Kidney (tissue), 14 donors: ENCODE measurements around the gene CALML6. TPM values are rescaled to one million over a fixed set of nuclear protein-coding genes. Genes with fewer than 3 reads are reported as not detected.
A peak's percentile ranks its signal among the peaks of the same experiment; 100 is the strongest.

Source experiments
- DNase-seq, 5 donors: peaks; one replicate each; pipeline ENCODE4 v3.0.0-alpha.2; 2013 to 2020
- FAIRE-seq: peaks from 2 replicates; lab custom pipeline; 2012; peaks lifted over from hg19 to GRCh38; lab: Jason Lieb, UNC
- H3K27ac ChIP-seq, 2 donors: one replicate each; pipeline ENCODE4 v1.7.0; 2013; ENCODE audit warnings: low read depth in 2 of 2, low read length in 2 of 2, inconsistent platforms in 1 of 2
- H3K27me3 ChIP-seq: one replicate; pipeline ENCODE4 v1.7.1; 2013; ENCODE audit warnings: low read length, inconsistent platforms; ENCODE audit not compliant: control insufficient read depth, insufficient read depth
- H3K36me3 ChIP-seq, 3 donors: one replicate each; pipeline versions ENCODE4 v1.7.0 to v1.7.1; 2013; ENCODE audit warnings: low read length in 3 of 3, control low read depth in 1 of 3, inconsistent platforms in 1 of 3; ENCODE audit not compliant: insufficient read depth in 3 of 3, control insufficient read depth in 2 of 3
- H3K4me1 ChIP-seq, 3 donors: one replicate each; pipeline versions ENCODE4 v1.7.0 to v1.7.1; 2013; ENCODE audit warnings: low read length in 3 of 3, inconsistent platforms in 1 of 3, low read depth in 1 of 3; ENCODE audit not compliant: control insufficient read depth in 2 of 3, insufficient read depth in 2 of 3
- H3K4me3 ChIP-seq, 3 donors: one replicate each; pipeline versions ENCODE4 v1.7.0 to v1.8.1; 2013; ENCODE audit warnings: low read length in 3 of 3, control low read depth in 1 of 3, inconsistent platforms in 1 of 3
- H3K9ac ChIP-seq, 3 donors: one replicate each; pipeline versions ENCODE4 v1.7.0 to v1.7.1; 2013; ENCODE audit warnings: low read length in 3 of 3, control low read depth in 1 of 3, inconsistent platforms in 1 of 3
- H3K9me3 ChIP-seq, 3 donors: one replicate each; pipeline versions ENCODE4 v1.7.0 to v1.7.1; 2013; ENCODE audit warnings: low read length in 3 of 3, control low read depth in 1 of 3, inconsistent platforms in 1 of 3; ENCODE audit not compliant: control insufficient read depth in 2 of 3, insufficient read depth in 1 of 3
- CTCF ChIP-seq: IDR thresholded peaks from 3 replicates; pipeline ENCODE4 v1.5.1; 2012; ENCODE audit warnings: mild to moderate bottlenecking, moderate library complexity, borderline replicate concordance; ENCODE audit not compliant: insufficient read depth; ENCODE audit errors: extremely low read depth
- intact Hi-C: fragments of 100-400 bp; cut with DNase I; formaldehyde crosslinking; loops from one replicate; pipeline ENCODE4 v1.11.1; 2022
- polyA plus RNA-seq: library from polyadenylated mRNA; stranded (reverse); fragments of 350-450 nt; fragmentation: Illumina TruSeq; extraction: RNeasy Lipid Tissue Mini Kit (QIAGEN cat#74804); gene quantifications from one replicate; pipeline ENCODE4 v1.2.3, GENCODE V29; 2014; ENCODE audit warnings: low read depth, low replicate concordance; ENCODE audit not compliant: insufficient read depth
- total RNA-seq: library from RNA; stranded (reverse); fragmentation: NEBNext Ultra II Directional; extraction: Animal tissue kit (Norgen Biotek cat#: 25700); gene quantifications from one replicate; pipeline ENCODE4 v1.2.1, GENCODE V29; 2021
- donor health status: control.
- donor health status: control.
- donor health status: control.
- donor health status: control.
- donor health status: control.
- donor health status: DM: yes; HTN: yes; CAD: no.
- donor health status: Normal renal cell carcinoma (clear cell type).

CALML6 gene
- total and polyA plus RNA-seq, 2 donors from 2014 or later: 0.13 to 1.2 TPM

GRCh38 chr1:1875932-1876331 is 39.1 kb upstream of the CALML6 start:
- no peaks in the 10 kb centered on the region for H3K27me3 ChIP-seq
- no peak overlapping the region for H3K4me3 ChIP-seq
- H3K27ac ChIP-seq: no peak overlapping the region
- no peaks in the 10 kb centered on the region for H3K9me3 ChIP-seq
- no peak for TF ChIP-seq CTCF
- peaks cover 0 to 40% (median 24%) of the 10 kb centered on the region in 3 donors for H3K4me1 ChIP-seq
- DNase-seq: peak in 1 of 5 donors; percentile 4
- intact Hi-C loops: no loop called here
- H3K36me3 ChIP-seq: peaks cover 0 to 10% (median 8%) of the 10 kb centered on the region in 3 donors
- FAIRE-seq: no peak
- no peak overlapping the region for H3K9ac ChIP-seq

GRCh38 chr1:1876335-1876930 is 38.6 kb upstream of the CALML6 start:
- Histone ChIP-seq H3K27me3 (no peaks in the 10 kb centered on the region), H3K4me3 (no peak overlapping the region), H3K27ac (no peak overlapping the region), H3K4me1 (peaks cover 0 to 39% (median 28%) of the 10 kb centered on the region in 3 donors), H3K36me3 (peaks cover 0 to 10% (median 8%) of the 10 kb centered on the region in 3 donors), H3K9me3 (no peaks in the 10 kb centered on the region), H3K9ac (no peak overlapping the region)
- no peak for FAIRE-seq
- no peak for TF ChIP-seq CTCF
- peak in 1 of 5 donors; percentile 3 for DNase-seq
- intact Hi-C loops: no loop called here

- intact Hi-C loops: no loop called here
- Histone ChIP-seq H3K27ac (no peak overlapping the region), H3K4me3 (no peak overlapping the region), H3K9me3 (no peaks in the 10 kb centered on the region), H3K36me3 (peaks cover 0 to 10% (median 8%) of the 10 kb centered on the region in 3 donors), H3K9ac (no peak overlapping the region), H3K27me3 (no peaks in the 10 kb centered on the region), H3K4me1 (peaks cover 0 to 40% (median 29%) of the 10 kb centered on the region in 3 donors)
- DNase-seq (peak in 1 of 5 donors; percentile 2), FAIRE-seq (no peak)
- no peak for TF ChIP-seq CTCF
Measured at GRCh38 chr1:1877865-1878436, 37.1 kb upstream of the CALML6 start.
